Measurements from ENCODE around the gene TOPBP1. TPM values are rescaled to one million over a fixed set of nuclear protein-coding genes. Genes with fewer than 3 reads are reported as not detected.
"Not testable (repeated sequence)": the region's sequence is repeated elsewhere in the genome, so short reads cannot be mapped to it uniquely, and the experiment has no call there.

Gene TOPBP1
- total RNA-seq, 1 donor from 2014 or later = 39.6 TPM

DNA sequence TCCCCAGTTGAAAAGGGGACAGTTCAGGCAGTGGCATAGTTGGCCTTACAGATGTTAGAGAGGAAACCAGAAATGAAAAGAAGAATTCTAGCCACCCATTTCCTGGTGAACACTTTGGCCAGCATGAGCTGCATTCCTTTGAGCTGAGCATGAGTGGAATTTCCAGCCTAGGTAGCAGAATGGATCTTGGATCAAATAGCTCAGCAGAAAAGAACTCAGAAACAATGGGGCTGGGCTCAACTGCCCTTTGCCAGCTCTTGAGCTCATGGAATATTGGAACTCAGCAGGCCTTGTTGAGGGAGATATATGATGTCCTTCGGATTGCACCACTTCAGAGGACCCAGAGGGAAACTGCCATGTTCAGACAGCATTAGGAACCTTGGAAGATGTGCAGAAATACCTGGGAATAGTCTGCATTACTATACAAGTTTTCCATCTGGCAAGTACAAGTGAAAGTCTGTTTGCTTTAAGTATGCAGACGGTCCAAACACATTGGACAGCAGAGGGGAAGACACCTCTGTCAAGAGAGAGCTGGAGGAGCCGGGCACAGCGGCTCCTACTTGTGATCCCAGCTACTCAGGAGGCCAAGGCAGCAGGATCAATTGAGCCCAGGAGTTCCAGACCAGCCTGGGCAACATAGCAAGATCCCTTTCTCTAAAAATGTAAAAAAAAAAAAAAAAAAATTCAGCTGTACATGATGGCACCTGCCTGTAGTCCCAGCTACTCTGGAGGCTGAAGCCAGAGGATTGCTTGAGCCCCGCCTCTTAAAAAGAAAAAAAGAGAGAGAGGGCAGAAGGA, 91.4 kb downstream of the TOPBP1 start:
- DNase-seq = no peak

- no peak for DNase-seq
Measured at GRCh38 chr3:133568294-133569014, 93.3 kb downstream of the TOPBP1 start.

- DNase-seq = no peak
Measured at GRCh38 chr3:133563816-133564215, 97.9 kb downstream of the TOPBP1 start.

DNA sequence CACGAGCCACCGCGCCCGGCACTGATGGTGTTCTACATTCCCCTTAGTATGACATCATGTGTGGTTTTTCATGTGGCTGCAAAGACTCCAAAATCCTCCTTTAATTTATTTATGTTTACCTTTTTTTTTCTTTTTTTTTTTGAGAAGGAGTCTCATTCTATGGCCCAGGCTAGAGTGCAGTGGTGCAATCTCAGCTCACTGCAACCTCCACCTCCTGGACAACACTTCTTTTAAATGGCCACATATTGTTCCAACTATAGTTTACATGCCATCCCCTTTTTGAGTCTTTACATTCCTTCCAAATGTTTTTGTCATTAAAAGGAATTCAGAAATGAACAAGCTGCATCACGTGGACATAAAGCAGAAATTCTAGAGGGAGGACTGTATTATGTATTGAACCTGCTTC, 98.6 kb downstream of the TOPBP1 start:
- no peak for DNase-seq

DNA sequence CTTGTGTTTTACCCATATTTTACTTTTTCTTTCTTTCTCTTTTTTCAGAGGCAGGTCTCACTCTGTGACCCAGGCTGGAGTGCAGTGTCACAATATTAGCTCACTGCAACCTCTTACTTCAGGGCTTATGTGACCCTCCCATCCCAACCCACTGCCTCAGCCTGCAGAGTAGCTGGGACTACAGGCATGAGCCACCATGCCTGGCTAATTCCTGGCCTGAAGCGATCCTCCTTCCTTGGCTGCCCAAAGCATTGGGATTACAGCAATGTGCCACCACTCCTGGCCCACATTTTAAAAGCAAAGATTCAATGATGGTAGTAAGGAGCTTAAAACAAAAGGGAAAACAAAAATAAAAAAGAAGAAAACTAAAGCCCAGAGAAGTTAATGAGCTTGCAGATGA, 99.4 kb downstream of the TOPBP1 start:
- no peak for DNase-seq

DNA sequence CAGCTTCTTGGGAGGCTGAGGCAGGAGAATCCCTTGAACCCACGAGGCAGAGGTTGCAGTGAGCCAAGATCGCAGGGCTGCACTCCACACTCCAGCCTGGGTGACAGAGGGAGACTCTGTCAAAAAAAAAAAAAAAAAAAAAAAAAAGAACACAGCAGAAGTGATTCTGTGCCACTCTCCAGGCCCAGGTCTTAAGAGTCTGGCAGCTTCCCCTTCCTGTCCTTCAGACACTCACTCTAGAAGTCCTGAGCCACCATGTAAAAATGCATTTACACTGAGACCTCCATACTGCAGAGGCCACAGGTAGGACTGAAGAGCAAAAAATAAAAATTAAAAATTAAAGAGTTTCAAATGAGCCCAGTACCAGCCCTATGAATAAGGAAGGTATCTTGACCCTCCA, 100.1 kb downstream of the TOPBP1 start:
- no peak for DNase-seq

DNA sequence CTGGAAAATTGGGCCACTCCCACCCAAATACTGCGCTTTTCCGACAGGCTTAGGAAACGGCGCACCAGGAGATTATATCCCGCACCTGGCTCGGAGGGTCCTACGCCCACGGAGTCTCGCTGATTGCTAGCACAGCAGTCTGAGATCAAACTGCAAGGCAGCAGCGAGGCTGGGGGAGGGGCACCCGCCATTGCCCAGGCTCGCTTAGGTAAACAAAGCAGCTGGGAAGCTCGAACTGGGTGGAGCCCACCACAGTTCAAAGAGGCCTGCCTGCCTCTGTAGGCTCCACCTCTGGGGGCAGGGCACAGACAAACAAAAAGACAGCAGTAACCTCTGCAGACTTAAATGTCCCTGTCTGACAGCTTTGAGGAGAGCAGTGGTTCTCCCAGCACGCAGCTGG, 110.2 kb downstream of the TOPBP1 start:
- not testable (repeated sequence) for DNase-seq

Small RNA genes lying within 50 kb of the gene (small RNA-seq; reads per million reads assigned to genes)
- not detected for gene RF00438 (ENCODE audit: low replicate concordance)
- not detected for gene RNA5SP140 (ENCODE audit: low replicate concordance)
- gene RNU6-678P (ENCODE audit: low replicate concordance) = not detected

Other genes with a start within 250 kb of the TOPBP1 start
- 90.2 TPM for gene CDV3, start 88.3 kb downstream of the TOPBP1 start, total RNA-seq
- gene TF, start 84.5 kb upstream of the TOPBP1 start, total RNA-seq = 43.0 TPM
- gene SRPRB, start 143.9 kb upstream of the TOPBP1 start, total RNA-seq = 33.2 TPM
- gene RAB6B, start 233.9 kb upstream of the TOPBP1 start, total RNA-seq = 1.8 TPM

Measured in skin of body (tissue), 3 donors.